Astrocyte of the cerebellum (primary cell): ENCODE data around the gene TTC39C.

Source experiments
- DNase-seq: peaks from one replicate; pipeline ENCODE4 v3.0.0-alpha.2; 2011; ENCODE audit warnings: low read depth
- H3K4me3 ChIP-seq: 2 replicates; pipeline ENCODE4 v1.5.1; 2011; ENCODE audit warnings: mild to moderate bottlenecking, low read depth, low read length, moderate library complexity
- CTCF ChIP-seq: IDR thresholded peaks from 2 replicates; pipeline ENCODE4 v1.5.1; 2012; ENCODE audit warnings: low read length, low read depth, moderate library complexity, mild to moderate bottlenecking; ENCODE audit errors: missing control alignments
- in situ Hi-C: cut with HindIII; loops from 2 replicates; pipeline ENCODE4 v1.10.0; 2017; ENCODE audit warnings: low sequenced_read_pairs

Gene TTC39C

GRCh38 chr18:23981369-23981980 is 33.1 kb upstream of the TTC39C start:
- no peak for DNase-seq
- in situ Hi-C loops, result no loop called here
- no peak overlapping the region for H3K4me3 ChIP-seq
- no peak for TF ChIP-seq CTCF

- DNase-seq, result no peak
- in situ Hi-C loops, result no loop called here
- no peak for TF ChIP-seq CTCF
- H3K4me3 ChIP-seq, result no peak overlapping the region
These were observed 32.1 kb upstream of the TTC39C start for GRCh38 chr18:23982155-23983079.

- in situ Hi-C loops, result no loop called here
- H3K4me3 ChIP-seq, result no peak overlapping the region
- no peak for DNase-seq
- TF ChIP-seq CTCF, result no peak
These were observed 31.4 kb upstream of the TTC39C start for GRCh38 chr18:23983112-23983511.

GRCh38 chr18:23986600-23987359 is 27.8 kb upstream of the TTC39C start:
- in situ Hi-C loops, result no loop called here
- no peak for DNase-seq
- H3K4me3 ChIP-seq, result no peak overlapping the region

GRCh38 chr18:23990474-23991410 is 23.8 kb upstream of the TTC39C start:
- in situ Hi-C loops, result no loop called here
- no peak for TF ChIP-seq CTCF
- no peak for DNase-seq
- H3K4me3 ChIP-seq, result no peak overlapping the region

More at GRCh38 chr18:23986600-23987359, 27.8 kb upstream of the TTC39C start:
- no peak for TF ChIP-seq CTCF
